HG03521 (cell line): Measurements from ENCODE around the gene FNIP1.
"Not testable (repeated sequence)": the region's sequence is repeated elsewhere in the genome, so short reads cannot be mapped to it uniquely, and the experiment has no call there.

Source experiments
- ATAC-seq: cut with Tn5 transposase; IDR thresholded peaks from one replicate; pipeline ENCODE4 v1.9.1; 2021; ENCODE audit warnings: mild to moderate bottlenecking, moderate library complexity; ENCODE audit not compliant: unreplicated experiment

FNIP1 gene

GRCh38 chr5:131610198-131611063, 186.4 kb downstream of the FNIP1 start:
- no peak for ATAC-seq

GRCh38 chr5:131609774-131610173, 187.0 kb downstream of the FNIP1 start:
- ATAC-seq = no peak

- ATAC-seq = no peak
These were observed 188.2 kb downstream of the FNIP1 start for GRCh38 chr5:131608597-131608996.

- ATAC-seq = no peak
These were observed 188.8 kb downstream of the FNIP1 start for GRCh38 chr5:131607903-131608540.

- ATAC-seq = no peak
These were observed 189.4 kb downstream of the FNIP1 start for GRCh38 chr5:131607418-131607817.

GRCh38 chr5:131605086-131605485, 191.7 kb downstream of the FNIP1 start:
- no peak for ATAC-seq

- ATAC-seq = no peak
These were observed 201.5 kb downstream of the FNIP1 start for GRCh38 chr5:131595088-131596033.

- no peak for ATAC-seq
These were observed 202.9 kb downstream of the FNIP1 start for GRCh38 chr5:131593921-131594320.

GRCh38 chr5:131593436-131593835, 203.4 kb downstream of the FNIP1 start:
- ATAC-seq = not testable (repeated sequence)
